B cell (primary cell): ENCODE measurements around the gene IFT52. TPM values are rescaled to one million over a fixed set of nuclear protein-coding genes. Genes with fewer than 3 reads are reported as not detected.

ENCODE experiments used
- ATAC-seq: fragments of 200-7000 bp; cut with Tn5 transposase; one replicate; pipeline ENCODE4 v1.10.0; 2021; ENCODE audit warnings: low read depth, mild to moderate bottlenecking, moderate number of reproducible peaks, moderate library complexity
- CTCF ChIA-PET: fragments of 350-600 bp; sonication (Branson Sonifier 250); formaldehyde crosslinking; loops from one replicate; lab custom pipeline; 2021; ENCODE audit warnings: antibody characterized with exemption, inconsistent platforms; lab: Charles Lee
- POLR2A ChIA-PET: fragments of 350-600 bp; sonication (Branson Sonifier 250); formaldehyde crosslinking; loops from one replicate; lab custom pipeline; 2021; ENCODE audit warnings: antibody characterized with exemption; lab: Charles Lee
- DNase-seq: peaks from one replicate; pipeline ENCODE4 v3.0.0; 2013
- H2AFZ ChIP-seq: 2 replicates; pipeline ENCODE4 v1.6.1; 2012; ENCODE audit warnings: mild to moderate bottlenecking, low read depth, low read length; ENCODE audit not compliant: insufficient read depth, poor library complexity, severe bottlenecking
- H3K27ac ChIP-seq, 2 donors: 1 replicate in 1 of 2; 2 replicates in 1 of 2; pipeline ENCODE4 v1.5.1; 2012 to 2013; ENCODE audit warnings: low read length in 2 of 2, mild to moderate bottlenecking in 2 of 2, moderate library complexity in 1 of 2
- H3K27me3 ChIP-seq, 4 experiments: fragments of 200-600 bp in 1 of 4; sonication (generic) in 1 of 4; replicated peaks in 1 of 4; 1 replicate in 2 of 4; 2 replicates in 2 of 4; pipeline versions ENCODE4 v1.6.1 to v1.7.0; 2013 to 2016; ENCODE audit warnings: low read length in 3 of 4, mild to moderate bottlenecking in 2 of 4, mixed read lengths in 1 of 4, moderate library complexity in 1 of 4; ENCODE audit not compliant: insufficient read depth in 4 of 4, control insufficient read depth in 3 of 4; ENCODE audit errors: control extremely low read depth in 1 of 4
- H3K36me3 ChIP-seq, 2 experiments: replicated peaks in 1 of 2; 1 replicate in 1 of 2; 2 replicates in 1 of 2; pipeline versions ENCODE4 v1.6.1 to v1.7.1; 2013; ENCODE audit warnings: low read length in 1 of 2; ENCODE audit not compliant: insufficient read depth in 2 of 2, control insufficient read depth in 1 of 2; ENCODE audit errors: control extremely low read depth in 1 of 2, extremely low read depth in 1 of 2
- H3K4me1 ChIP-seq, 2 donors: fragments of 200-600 bp in 1 of 2; sonication (generic) in 1 of 2; 1 replicate in 1 of 2; 2 replicates in 1 of 2; pipeline versions ENCODE4 v1.5.1 to v1.6.1; 2013 to 2017; ENCODE audit warnings: low read length in 2 of 2; ENCODE audit not compliant: control insufficient read depth in 2 of 2, insufficient read depth in 2 of 2
- H3K4me2 ChIP-seq: replicated peaks from 2 replicates; pipeline ENCODE3; 2012; ENCODE audit warnings: mild to moderate bottlenecking, low read depth, low read length; ENCODE audit not compliant: poor library complexity, severe bottlenecking
- H3K4me3 ChIP-seq, 5 experiments: fragments of 200-600 bp in 1 of 5; sonication (generic) in 1 of 5; 1 replicate in 3 of 5; 2 replicates in 2 of 5; pipeline versions ENCODE4 v1.5.1 to v1.7.0; 2011 to 2016; ENCODE audit warnings: low read length in 4 of 5, mild to moderate bottlenecking in 4 of 5, low read depth in 2 of 5, control low read depth in 1 of 5, moderate library complexity in 1 of 5; ENCODE audit not compliant: insufficient read depth in 1 of 5; ENCODE audit errors: control extremely low read depth in 1 of 5, extremely low read depth in 1 of 5
- H3K79me2 ChIP-seq: fragments of 200-600 bp; sonication (generic); one replicate; pipeline ENCODE4 v1.6.0; 2016; ENCODE audit warnings: low read length; ENCODE audit not compliant: control insufficient read depth, insufficient read depth
- H3K9ac ChIP-seq: fragments of 200-600 bp; sonication (generic); 2 replicates; pipeline ENCODE4 v1.6.1; 2017; ENCODE audit warnings: mild to moderate bottlenecking, low read length, moderate library complexity
- H3K9me3 ChIP-seq, 3 donors: one replicate each; pipeline versions ENCODE4 v1.6.1 to v1.7.1; 2013; ENCODE audit warnings: low read length in 2 of 3; ENCODE audit not compliant: control insufficient read depth in 2 of 3, insufficient read depth in 1 of 3; ENCODE audit errors: control extremely low read depth in 1 of 3
- H4K20me1 ChIP-seq: 2 replicates; pipeline ENCODE4 v1.6.0; 2012; ENCODE audit warnings: mild to moderate bottlenecking, low read length; ENCODE audit not compliant: insufficient read depth, control insufficient read depth, poor library complexity, severe bottlenecking
- H3K27ac Mint-ChIP-seq: one replicate; pipeline ENCODE4 v1.8.0; 2021; ENCODE audit warnings: mixed read lengths
- H3K27me3 Mint-ChIP-seq: one replicate; pipeline ENCODE4 v1.8.0; 2021; ENCODE audit warnings: mixed read lengths
- H3K4me1 Mint-ChIP-seq: one replicate; pipeline ENCODE4 v1.8.0; 2021; ENCODE audit warnings: mixed read lengths
- H3K4me3 Mint-ChIP-seq: one replicate; pipeline ENCODE4 v1.8.0; 2021; ENCODE audit warnings: mixed read lengths
- H3K9me3 Mint-ChIP-seq: one replicate; pipeline ENCODE4 v1.8.0; 2022; ENCODE audit warnings: mixed read lengths; ENCODE audit not compliant: insufficient read depth
- EZH2 ChIP-seq: IDR thresholded peaks from 2 replicates; pipeline ENCODE4 v1.6.1; 2012; ENCODE audit warnings: borderline replicate concordance, low read depth, mild to moderate bottlenecking, moderate library complexity, low read length; ENCODE audit not compliant: insufficient read depth, poor library complexity, severe bottlenecking
- WGBS: methylation state at CpG from one replicate; pipeline ENCODE4 v1.1.5; 2013; ENCODE audit warnings: missing lambda C conversion rate; ENCODE audit not compliant: insufficient coverage; 5-methylcytosine and 5-hydroxymethylcytosine counted together
- intact Hi-C: fragments of 100-400 bp; cut with micrococcal nuclease; formaldehyde crosslinking; loops from one replicate; pipeline ENCODE4 v1.10.0; 2022
- polyA plus RNA-seq: library from polyadenylated mRNA; depleted of rRNA; stranded (reverse); fragments of >200 nt; gene quantifications from 2 replicates; pipeline ENCODE4 v1.2.3, GENCODE V29; 2012
- total RNA-seq, 2 donors: library from RNA; stranded (reverse); fragments of 120-200 nt in 1 of 2; gene quantifications; 1 replicate in 1 of 2; 2 replicates in 1 of 2; pipeline versions ENCODE4 v1.2.3 to v1.2.4, GENCODE V29; 2013 to 2022
- TF ChIP-seq, protein P1 (sequence below): fragments of 200-600 bp; IDR thresholded peaks from one replicate; pipeline ENCODE4 v1.8.0; 2022; ENCODE audit warnings: antibody characterized with exemption, mild to moderate bottlenecking

IFT52 gene
- total and polyA plus RNA-seq, 2 donors (not counting 1 experiment from before 2014, with no cell fraction given): 16.7 to 18.4 TPM

DNA sequence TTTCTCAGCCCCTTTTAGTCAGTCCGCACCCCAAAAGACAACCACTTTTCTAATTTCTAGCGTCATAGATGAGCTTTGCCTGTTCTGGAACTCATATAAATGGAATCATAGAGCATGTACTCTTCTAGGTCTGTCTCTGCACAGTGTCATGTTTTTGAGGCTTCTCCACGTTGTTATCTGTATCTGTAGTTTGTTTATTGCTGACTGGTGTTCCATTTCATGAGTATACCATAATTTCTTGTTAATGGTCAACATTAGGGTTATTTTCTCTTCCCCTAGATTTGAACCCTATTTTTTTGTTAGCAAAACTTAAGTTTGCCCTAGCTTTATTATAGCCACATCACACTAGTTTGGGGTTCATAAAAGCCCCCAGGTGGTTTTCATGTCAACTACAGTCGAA is 48.1 kb upstream of the IFT52 start:
- ChIA-PET POLR2A (interaction anchor here (0.7 kb wide), 1 partner anchor 208 kb away, joined by 3 read pairs; no protein-coding TSS in a partner anchor), CTCF (interaction anchor here (0.6 kb wide), 1 partner anchor 71 kb away, joined by 3 read pairs; no protein-coding TSS in a partner anchor)
- no peak overlapping the region for H3K27ac ChIP-seq
- H4K20me1 ChIP-seq: no peaks in the 10 kb centered on the region
- Mint-ChIP-seq H3K27me3 (no peaks in the 10 kb centered on the region), H3K9me3 (no peaks in the 10 kb centered on the region), H3K27ac (no peak overlapping the region), H3K4me1 (peaks cover 2% of the 10 kb centered on the region), H3K4me3 (no peak overlapping the region)
- H3K9ac ChIP-seq: no peak overlapping the region
- no peak overlapping the region for H3K4me3 ChIP-seq
- no CpG with 5 or more reads among the region's 4 CpGs for WGBS
- intact Hi-C loops: no loop called here
- H3K79me2 ChIP-seq: no peaks in the 10 kb centered on the region
- ATAC-seq (no peak), DNase-seq (no peak)
- H3K4me1 ChIP-seq: peaks cover 0 to 4% of the 10 kb centered on the region in 2 donors
- H3K36me3 ChIP-seq: peaks cover 0 to 2% of the 10 kb centered on the region in 2 experiments
- TF ChIP-seq EZH2: no peak
- TF ChIP-seq, protein P1, sequence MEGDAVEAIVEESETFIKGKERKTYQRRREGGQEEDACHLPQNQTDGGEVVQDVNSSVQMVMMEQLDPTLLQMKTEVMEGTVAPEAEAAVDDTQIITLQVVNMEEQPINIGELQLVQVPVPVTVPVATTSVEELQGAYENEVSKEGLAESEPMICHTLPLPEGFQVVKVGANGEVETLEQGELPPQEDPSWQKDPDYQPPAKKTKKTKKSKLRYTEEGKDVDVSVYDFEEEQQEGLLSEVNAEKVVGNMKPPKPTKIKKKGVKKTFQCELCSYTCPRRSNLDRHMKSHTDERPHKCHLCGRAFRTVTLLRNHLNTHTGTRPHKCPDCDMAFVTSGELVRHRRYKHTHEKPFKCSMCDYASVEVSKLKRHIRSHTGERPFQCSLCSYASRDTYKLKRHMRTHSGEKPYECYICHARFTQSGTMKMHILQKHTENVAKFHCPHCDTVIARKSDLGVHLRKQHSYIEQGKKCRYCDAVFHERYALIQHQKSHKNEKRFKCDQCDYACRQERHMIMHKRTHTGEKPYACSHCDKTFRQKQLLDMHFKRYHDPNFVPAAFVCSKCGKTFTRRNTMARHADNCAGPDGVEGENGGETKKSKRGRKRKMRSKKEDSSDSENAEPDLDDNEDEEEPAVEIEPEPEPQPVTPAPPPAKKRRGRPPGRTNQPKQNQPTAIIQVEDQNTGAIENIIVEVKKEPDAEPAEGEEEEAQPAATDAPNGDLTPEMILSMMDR: no peak
- no peaks in the 10 kb centered on the region for H3K27me3 ChIP-seq
- no peak overlapping the region for H2AFZ ChIP-seq
- H3K9me3 ChIP-seq: no peaks in the 10 kb centered on the region
- H3K4me2 ChIP-seq: no peak overlapping the region

DNA sequence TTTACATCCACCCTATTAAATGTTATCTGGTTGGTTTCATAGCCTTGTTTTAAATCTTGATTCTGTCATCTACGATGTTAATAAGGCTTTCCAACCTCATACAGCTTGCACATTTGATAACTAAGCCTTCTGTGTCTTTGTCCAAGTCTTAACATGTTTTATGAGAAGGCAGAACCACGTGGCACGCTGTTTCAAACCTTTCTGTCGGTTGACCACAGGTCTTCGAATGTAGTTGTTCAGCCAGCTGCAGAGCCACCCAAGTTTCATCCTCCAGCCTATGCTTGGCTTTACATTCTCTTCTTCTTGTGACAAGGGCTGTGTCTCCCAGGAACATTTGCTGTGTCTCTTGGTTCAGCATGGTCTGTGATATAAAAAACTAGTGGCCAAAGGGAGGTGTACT is 47.6 kb upstream of the IFT52 start:
- intact Hi-C loops: no loop called here
- no peaks in the 10 kb centered on the region for H3K9me3 ChIP-seq
- H3K27ac Mint-ChIP-seq: no peak overlapping the region
- 88% methylated on average over 4 of the region's 5 CpGs for WGBS
- no peak for DNase-seq
- no peak overlapping the region for H3K9ac ChIP-seq
- peaks cover 0 to 2% of the 10 kb centered on the region in 2 experiments for H3K36me3 ChIP-seq
- no peak overlapping the region for H3K4me3 ChIP-seq
- no peak overlapping the region for H3K27ac ChIP-seq
- no peaks in the 10 kb centered on the region for H3K27me3 ChIP-seq
- ChIA-PET POLR2A (interaction anchor here (0.7 kb wide), 1 partner anchor 208 kb away, joined by 3 read pairs; no protein-coding TSS in a partner anchor), CTCF (no interaction called here)
- H3K4me2 ChIP-seq: no peak overlapping the region
- H4K20me1 ChIP-seq: no peaks in the 10 kb centered on the region
- H3K27me3 Mint-ChIP-seq: no peaks in the 10 kb centered on the region
- no peak overlapping the region for H3K4me3 Mint-ChIP-seq
- H3K9me3 Mint-ChIP-seq: no peaks in the 10 kb centered on the region
- H3K4me1 ChIP-seq: peaks cover 0 to 2% of the 10 kb centered on the region in 2 donors
- no peak overlapping the region for H2AFZ ChIP-seq
- TF ChIP-seq, protein P1: no peak
- TF ChIP-seq EZH2: no peak
- ATAC-seq: no peak
- H3K79me2 ChIP-seq: no peaks in the 10 kb centered on the region
- no peaks in the 10 kb centered on the region for H3K4me1 Mint-ChIP-seq
